SK-N-SH (cell line): ENCODE measurements around the gene NSD2. TPM values are rescaled to one million over a fixed set of nuclear protein-coding genes. Genes with fewer than 3 reads are reported as not detected.

ENCODE experiments used
- CTCF ChIA-PET: fragments of 300-600, 350-600 bp; formaldehyde crosslinking; extraction: SDS; loops from one replicate; lab custom pipeline; 2021; lab: Yijun Ruan, JAX
- POLR2A ChIA-PET: fragments of 350-600 bp; sonication (Branson Sonifier 250); formaldehyde crosslinking; extraction: SDS; loops from one replicate; lab custom pipeline; 2020; ENCODE audit warnings: antibody characterized with exemption, inconsistent platforms; lab: Yijun Ruan, JAX
- DNase-seq: peaks from one replicate; pipeline ENCODE4 v3.0.0; 2012
- H2AFZ ChIP-seq: fragments of 200-600 bp; sonication (generic); 2 replicates; pipeline ENCODE4 v1.8.1; 2016; ENCODE audit warnings: antibody characterized with exemption, mild to moderate bottlenecking, low read depth
- H3F3A ChIP-seq: fragments of 200-600 bp; sonication (generic); replicated peaks from 2 replicates; pipeline ENCODE3; 2016; ENCODE audit warnings: antibody characterized with exemption, mild to moderate bottlenecking; ENCODE audit not compliant: insufficient read depth
- H3K27ac ChIP-seq, 2 experiments: fragments of 200-500 bp in 1 of 2; fragments of 200-600 bp in 1 of 2; sonication (Bioruptor generic) in 1 of 2; sonication (generic), shearing (Covaris generic) in 1 of 2; 2 replicates each; pipeline versions ENCODE4 v1.5.1 to v1.6.1; 2014 to 2016; ENCODE audit warnings: low read depth in 2 of 2, inconsistent platforms in 1 of 2, low read length in 1 of 2, mild to moderate bottlenecking in 1 of 2, mixed read lengths in 1 of 2
- H3K27me3 ChIP-seq: fragments of 200-600 bp; sonication (generic), shearing (Covaris generic); 2 replicates; pipeline ENCODE4 v1.6.1; 2016; ENCODE audit warnings: mixed run types; ENCODE audit not compliant: insufficient read depth
- H3K36me3 ChIP-seq, 2 experiments: fragments of 200-500 bp in 1 of 2; fragments of 200-600 bp in 1 of 2; sonication (Bioruptor generic) in 1 of 2; sonication (generic) in 1 of 2; replicated peaks in 1 of 2; 2 replicates each; pipeline versions ENCODE3 to v1.5.1; 2014 to 2016; ENCODE audit warnings: low read length in 1 of 2, mild to moderate bottlenecking in 1 of 2; ENCODE audit not compliant: insufficient read depth in 2 of 2, control insufficient read depth in 1 of 2
- H3K4me1 ChIP-seq, 2 experiments: fragments of 200-500 bp in 1 of 2; fragments of 200-600 bp in 1 of 2; sonication (Bioruptor generic) in 1 of 2; sonication (generic), shearing (Covaris generic) in 1 of 2; 2 replicates each; pipeline versions ENCODE4 v1.5.1 to v1.6.1; 2014 to 2016; ENCODE audit warnings: low read depth in 1 of 2, low read length in 1 of 2, mixed run types in 1 of 2; ENCODE audit not compliant: insufficient read depth in 2 of 2, control insufficient read depth in 1 of 2
- H3K4me2 ChIP-seq: fragments of 200-600 bp; sonication (generic), shearing (Covaris generic); 2 replicates; pipeline ENCODE4 v1.6.1; 2017; ENCODE audit warnings: mixed run types
- H3K4me3 ChIP-seq, 2 experiments: fragments of 200-500 bp in 1 of 2; fragments of 200-600 bp in 1 of 2; sonication (Bioruptor generic) in 1 of 2; sonication (generic), shearing (Covaris generic) in 1 of 2; 2 replicates each; pipeline versions ENCODE4 v1.5.1 to v1.8.1; 2014 to 2016; ENCODE audit warnings: low read depth in 2 of 2, inconsistent platforms in 1 of 2, low read length in 1 of 2, mild to moderate bottlenecking in 1 of 2, mixed read lengths in 1 of 2, moderate library complexity in 1 of 2
- H3K79me2 ChIP-seq: fragments of 200-600 bp; sonication (generic); 2 replicates; pipeline ENCODE4 v1.8.1; 2017; ENCODE audit warnings: mild to moderate bottlenecking; ENCODE audit not compliant: insufficient read depth
- H3K9ac ChIP-seq: fragments of 200-600 bp; sonication (generic); 2 replicates; pipeline ENCODE4 v1.6.1; 2017; ENCODE audit warnings: mixed run types
- H3K9me2 ChIP-seq: fragments of 200-600 bp; sonication (generic); 2 replicates; pipeline ENCODE4 v1.6.1; 2017; ENCODE audit warnings: mixed run types
- H3K9me3 ChIP-seq: fragments of 200-600 bp; sonication (generic); 2 replicates; pipeline ENCODE4 v1.6.1; 2017; ENCODE audit warnings: mixed run types, mild to moderate bottlenecking, moderate library complexity
- H4K20me1 ChIP-seq: fragments of 200-600 bp; sonication (generic); 2 replicates; pipeline ENCODE4 v1.6.1; 2017; ENCODE audit warnings: mild to moderate bottlenecking, mixed run types; ENCODE audit not compliant: insufficient read depth
- CHD2 ChIP-seq: fragments of 150-350 bp; IDR thresholded peaks from 2 replicates; pipeline ENCODE4 v1.6.1; 2018; ENCODE audit warnings: low read length; ENCODE audit not compliant: partially characterized antibody
- ELF1 ChIP-seq: IDR thresholded peaks from 2 replicates; pipeline ENCODE4 v1.4.0; 2012
- EP300 ChIP-seq, 2 experiments: IDR thresholded peaks; 2 replicates each; pipeline versions ENCODE4 v1.4.0 to v1.6.1; 2012; ENCODE audit warnings: borderline replicate concordance in 1 of 2, low read depth in 1 of 2, low read length in 1 of 2
- EZH2phosphoT487 ChIP-seq: fragments of 200-600 bp; sonication (generic); IDR thresholded peaks from 2 replicates; pipeline ENCODE4 v1.6.1; 2017; ENCODE audit warnings: low read depth, mixed run types, mild to moderate bottlenecking, antibody characterized with exemption, moderate library complexity, borderline replicate concordance
- FOSL2 ChIP-seq: IDR thresholded peaks from 2 replicates; pipeline ENCODE4 v1.4.0; 2012; ENCODE audit warnings: low read depth, mild to moderate bottlenecking, moderate library complexity, borderline replicate concordance
- FOXJ3 ChIP-seq: sonication (generic); formaldehyde crosslinking; IDR thresholded peaks from 2 replicates; pipeline ENCODE4 v1.5.1; 2020; ENCODE audit warnings: mild to moderate bottlenecking, missing genetic modification reagents
- FOXM1 ChIP-seq: IDR thresholded peaks from 2 replicates; pipeline ENCODE4 v1.4.0; 2012; ENCODE audit warnings: low read depth, mild to moderate bottlenecking
- GABPA ChIP-seq: IDR thresholded peaks from 2 replicates; pipeline ENCODE4 v1.4.0; 2012; ENCODE audit warnings: low read depth, mild to moderate bottlenecking
- GATA2 ChIP-seq: sonication (generic); formaldehyde crosslinking; IDR thresholded peaks from 2 replicates; pipeline ENCODE4 v1.5.0; 2020; ENCODE audit warnings: mild to moderate bottlenecking, missing genetic modification reagents
- IRF3 ChIP-seq: fragments of 150-350 bp; IDR thresholded peaks from 2 replicates; pipeline ENCODE4 v1.6.1; 2016; ENCODE audit warnings: mild to moderate bottlenecking, low read depth, low read length
- JUND ChIP-seq: IDR thresholded peaks from 2 replicates; pipeline ENCODE4 v1.4.0; 2012
- MEF2A ChIP-seq: IDR thresholded peaks from 2 replicates; pipeline ENCODE4 v1.4.0; 2012; ENCODE audit warnings: low read depth, borderline replicate concordance
- MXI1 ChIP-seq: IDR thresholded peaks from 2 replicates; pipeline ENCODE4 v1.6.1; 2012; ENCODE audit warnings: mild to moderate bottlenecking, low read depth, low read length, improper control_type of control experiment
- NFIC ChIP-seq: IDR thresholded peaks from 2 replicates; pipeline ENCODE4 v1.4.0; 2012; ENCODE audit warnings: borderline replicate concordance
- NRF1 ChIP-seq: IDR thresholded peaks from 2 replicates; pipeline ENCODE4 v1.6.1; 2012; ENCODE audit warnings: low read depth, mild to moderate bottlenecking, low read length
- RAD21 ChIP-seq: IDR thresholded peaks from 2 replicates; pipeline ENCODE4 v1.6.1; 2012; ENCODE audit warnings: mild to moderate bottlenecking, low read length
- RCOR1 ChIP-seq: fragments of 150-350 bp; IDR thresholded peaks from 2 replicates; pipeline ENCODE4 v1.6.1; 2017; ENCODE audit warnings: antibody characterized with exemption, low read length
- RFX5 ChIP-seq: IDR thresholded peaks from 2 replicates; pipeline ENCODE4 v1.6.1; 2012; ENCODE audit warnings: mild to moderate bottlenecking, improper control_type of control experiment, low read length
- RXRA ChIP-seq: IDR thresholded peaks from 2 replicates; pipeline ENCODE4 v1.4.0; 2012; ENCODE audit warnings: low read depth, mild to moderate bottlenecking, borderline replicate concordance
- TAF1 ChIP-seq: IDR thresholded peaks from 2 replicates; pipeline ENCODE4 v1.6.1; 2012; ENCODE audit warnings: low read depth, mild to moderate bottlenecking, low read length, moderate library complexity, borderline replicate concordance
- TCF12 ChIP-seq: IDR thresholded peaks from 2 replicates; pipeline ENCODE4 v1.4.0; 2012
- ZBTB33 ChIP-seq: IDR thresholded peaks from 2 replicates; pipeline ENCODE4 v1.4.0; 2012; ENCODE audit warnings: low read depth, borderline replicate concordance
- WGBS: methylation state at CpG from one replicate; pipeline ENCODE4 v1.1.6; 2017; ENCODE audit warnings: low lambda C conversion rate; 5-methylcytosine and 5-hydroxymethylcytosine counted together
- polyA plus RNA-seq, 3 experiments: library from polyadenylated mRNA; depleted of rRNA; stranded (reverse); fragments of >200 nt; gene quantifications; 2 replicates each; pipeline ENCODE4 v1.2.3, GENCODE V29; 2012
- TF ChIP-seq, protein P1 (sequence below): IDR thresholded peaks from 2 replicates; pipeline ENCODE4 v1.4.0; 2012; ENCODE audit warnings: low read depth
- TF ChIP-seq, protein P2 (sequence below): fragments of 200-600 bp; sonication (generic); IDR thresholded peaks from 2 replicates; pipeline ENCODE4 v1.6.1; 2017; ENCODE audit warnings: antibody characterized with exemption, mild to moderate bottlenecking, moderate library complexity
- TF ChIP-seq, protein P3 (sequence below): IDR thresholded peaks from 2 replicates; pipeline ENCODE4 v1.4.0; 2012; ENCODE audit warnings: low read depth, borderline replicate concordance

The NSD2 gene
- polyA plus RNA-seq, 1 of the 3 experiments (the other 2 are of a cell fraction), result 34.2 TPM

GRCh38 chr4:1872870-1873269 lies 1.7 kb downstream of the NSD2 start:
- no peaks in the 10 kb centered on the region for H3K9me3 ChIP-seq
- no peak for DNase-seq
- peaks cover 68% of the 10 kb centered on the region for H3K79me2 ChIP-seq
- peak overlapping the region; percentile 75 to 79; a peak in 3 of 4 replicates for H3K4me3 ChIP-seq
- H4K20me1 ChIP-seq, result peaks cover 28% of the 10 kb centered on the region; the same call in 1 of the 2 replicates
- 7% methylated on average over 3 of the region's 3 CpGs for WGBS
- ChIA-PET POLR2A (interaction anchor here (0.6 to 1.2 kb wide), 3 partner anchors 16 to 61 kb away, joined by 3 to 5 read pairs (median 4); no protein-coding TSS in a partner anchor), CTCF (interaction anchor here (0.7 to 6.1 kb wide), 6 partner anchors 10 to 105 kb away, joined by 3 to 45 read pairs (median 4); no protein-coding TSS in a partner anchor)
- H3K27me3 ChIP-seq, result no peaks in the 10 kb centered on the region
- H3F3A ChIP-seq, result peaks cover 25% of the 10 kb centered on the region
- H3K9me2 ChIP-seq, result no peaks in the 10 kb centered on the region
- peak overlapping the region; percentile 72 for H3K4me2 ChIP-seq
- H3K4me1 ChIP-seq, result peaks cover 17 to 18% of the 10 kb centered on the region in 2 experiments
- peak overlapping the region; percentile 80 to 84 for H3K27ac ChIP-seq
- peak overlapping the region; percentile 89 for H3K9ac ChIP-seq
- H3K36me3 ChIP-seq, result no peaks in the 10 kb centered on the region
- H2AFZ ChIP-seq, result no peak overlapping the region
- TF ChIP-seq, protein P1, sequence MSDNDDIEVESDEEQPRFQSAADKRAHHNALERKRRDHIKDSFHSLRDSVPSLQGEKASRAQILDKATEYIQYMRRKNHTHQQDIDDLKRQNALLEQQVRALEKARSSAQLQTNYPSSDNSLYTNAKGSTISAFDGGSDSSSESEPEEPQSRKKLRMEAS, result peak; percentile 53
- TF ChIP-seq GATA2 (CRISPR knock-in tag) (no peak), EP300 (IDR thresholded peaks at IDR 0.05; ENCODE audit: borderline replicate concordance in 1 of 2, low read depth in 1 of 2, low read length in 1 of 2) (peak in 1 of 2 experiments; percentile 36; a peak in 1 of 4 replicates), FOXM1 (no peak), TCF12 (0 out of 2 replicates have a peak, but pooled peaks have one; percentile 16), RFX5 (no peak), ZBTB33 (no peak), EZH2phosphoT487 (no peak), IRF3 (no peak), NFIC (no peak), JUND (peak; percentile 49), FOSL2 (peak; percentile 71; the same call in 1 of the 2 replicates), NRF1 (no peak), CHD2 (no peak), GABPA (no peak), RAD21 (no peak), MXI1 (no peak), ELF1 (no peak; the same call in 1 of the 2 replicates), MEF2A (no peak), RCOR1 (no peak), RXRA (no peak), TAF1 (peak; percentile 79; the same call in 1 of the 2 replicates), FOXJ3 (CRISPR knock-in tag) (no peak)
- TF ChIP-seq, protein P2, sequence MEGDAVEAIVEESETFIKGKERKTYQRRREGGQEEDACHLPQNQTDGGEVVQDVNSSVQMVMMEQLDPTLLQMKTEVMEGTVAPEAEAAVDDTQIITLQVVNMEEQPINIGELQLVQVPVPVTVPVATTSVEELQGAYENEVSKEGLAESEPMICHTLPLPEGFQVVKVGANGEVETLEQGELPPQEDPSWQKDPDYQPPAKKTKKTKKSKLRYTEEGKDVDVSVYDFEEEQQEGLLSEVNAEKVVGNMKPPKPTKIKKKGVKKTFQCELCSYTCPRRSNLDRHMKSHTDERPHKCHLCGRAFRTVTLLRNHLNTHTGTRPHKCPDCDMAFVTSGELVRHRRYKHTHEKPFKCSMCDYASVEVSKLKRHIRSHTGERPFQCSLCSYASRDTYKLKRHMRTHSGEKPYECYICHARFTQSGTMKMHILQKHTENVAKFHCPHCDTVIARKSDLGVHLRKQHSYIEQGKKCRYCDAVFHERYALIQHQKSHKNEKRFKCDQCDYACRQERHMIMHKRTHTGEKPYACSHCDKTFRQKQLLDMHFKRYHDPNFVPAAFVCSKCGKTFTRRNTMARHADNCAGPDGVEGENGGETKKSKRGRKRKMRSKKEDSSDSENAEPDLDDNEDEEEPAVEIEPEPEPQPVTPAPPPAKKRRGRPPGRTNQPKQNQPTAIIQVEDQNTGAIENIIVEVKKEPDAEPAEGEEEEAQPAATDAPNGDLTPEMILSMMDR, result no peak
- TF ChIP-seq, protein P3, sequence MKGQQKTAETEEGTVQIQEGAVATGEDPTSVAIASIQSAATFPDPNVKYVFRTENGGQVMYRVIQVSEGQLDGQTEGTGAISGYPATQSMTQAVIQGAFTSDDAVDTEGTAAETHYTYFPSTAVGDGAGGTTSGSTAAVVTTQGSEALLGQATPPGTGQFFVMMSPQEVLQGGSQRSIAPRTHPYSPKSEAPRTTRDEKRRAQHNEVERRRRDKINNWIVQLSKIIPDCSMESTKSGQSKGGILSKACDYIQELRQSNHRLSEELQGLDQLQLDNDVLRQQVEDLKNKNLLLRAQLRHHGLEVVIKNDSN, result no peak
